SK-N-SH treated with all-trans-retinoic acid at 6 μM for 48 hours (cell line): Measurements from ENCODE around the gene PAMR1.

Experiments used
- ATAC-seq: fragments of 200-7000 bp; cut with Tn5 transposase; 3 replicates; pipeline ENCODE4 v1.9.1; 2020; ENCODE audit warnings: mild to moderate bottlenecking, moderate library complexity
- ARNTL ChIP-seq: fragments of 450-650 bp; formaldehyde crosslinking; IDR thresholded peaks from 2 replicates; pipeline ENCODE4 v1.5.0; 2020; ENCODE audit warnings: low read depth, mild to moderate bottlenecking, moderate library complexity, borderline replicate concordance
- BACH2 ChIP-seq: fragments of 250-450 bp; sonication (Bioruptor Pico); IDR thresholded peaks from 2 replicates; pipeline ENCODE4 v1.9.0; 2021; ENCODE audit warnings: mild to moderate bottlenecking, borderline replicate concordance
- CSDC2 ChIP-seq: fragments of 250-450 bp; sonication (Bioruptor Pico); IDR thresholded peaks from 2 replicates; pipeline ENCODE4 v1.5.0; 2020; ENCODE audit warnings: mild to moderate bottlenecking, moderate library complexity
- GLIS3 ChIP-seq: fragments of 250-450 bp; sonication (Bioruptor Pico); IDR thresholded peaks from 2 replicates; pipeline ENCODE4 v1.5.0; 2020; ENCODE audit warnings: mild to moderate bottlenecking, moderate library complexity
- ISL1 ChIP-seq: fragments of 250-450 bp; sonication (Bioruptor Pico); IDR thresholded peaks from 2 replicates; pipeline ENCODE4 v2.1.2; 2022; ENCODE audit warnings: mild to moderate bottlenecking, moderate library complexity
- OSR1 ChIP-seq: fragments of 250-450 bp; sonication (Bioruptor Pico); IDR thresholded peaks from 2 replicates; pipeline ENCODE4 v1.8.0; 2022; ENCODE audit warnings: moderate library complexity, mild to moderate bottlenecking, inconsistent platforms
- RARB ChIP-seq: fragments of 250-450 bp; sonication (Bioruptor Pico); IDR thresholded peaks from 2 replicates; pipeline ENCODE4 v1.8.0; 2021; ENCODE audit warnings: mild to moderate bottlenecking, moderate library complexity
- SNAI2 ChIP-seq: fragments of 250-450 bp; sonication (Bioruptor Pico); IDR thresholded peaks from 2 replicates; pipeline ENCODE4 v1.5.0; 2020; ENCODE audit warnings: mild to moderate bottlenecking, moderate library complexity
- TCF4 ChIP-seq: fragments of 250-450 bp; sonication (Bioruptor Pico); IDR thresholded peaks from 2 replicates; pipeline ENCODE4 v1.8.0; 2021; ENCODE audit warnings: mild to moderate bottlenecking, moderate library complexity, borderline replicate concordance
- ZC3H10 ChIP-seq: fragments of 250-450 bp; sonication (Bioruptor Pico); IDR thresholded peaks from 2 replicates; pipeline ENCODE4 v1.5.1; 2021; ENCODE audit warnings: mild to moderate bottlenecking, moderate library complexity
- ZFP3 ChIP-seq: fragments of 250-450 bp; sonication (Bioruptor Pico); IDR thresholded peaks from 2 replicates; pipeline ENCODE4 v1.5.0; 2020; ENCODE audit warnings: mild to moderate bottlenecking, moderate library complexity
- ZNF565 ChIP-seq: fragments of 450-650 bp; formaldehyde crosslinking; conservative IDR thresholded peaks from 2 replicates; pipeline ENCODE4 v1.5.0; 2020; ENCODE audit warnings: low read depth, mild to moderate bottlenecking, moderate library complexity
- ZNF70 ChIP-seq: fragments of 450-650 bp; formaldehyde crosslinking; IDR thresholded peaks from 2 replicates; pipeline ENCODE4 v1.5.0; 2020; ENCODE audit warnings: mild to moderate bottlenecking, moderate library complexity
- ZNF8 ChIP-seq: fragments of 450-650 bp; formaldehyde crosslinking; IDR thresholded peaks from 2 replicates; pipeline ENCODE4 v1.5.0; 2020; ENCODE audit warnings: mild to moderate bottlenecking, moderate library complexity
- TF ChIP-seq, protein P1 (sequence below): fragments of 250-450 bp; sonication (Bioruptor Pico); IDR thresholded peaks from 2 replicates; pipeline ENCODE4 v1.5.1; 2020; ENCODE audit warnings: low read depth, mild to moderate bottlenecking, moderate library complexity
- TF ChIP-seq, protein P2 (sequence below): fragments of 250-450 bp; sonication (Bioruptor Pico); IDR thresholded peaks from 2 replicates; pipeline ENCODE4 v1.8.0; 2020; ENCODE audit warnings: mild to moderate bottlenecking, moderate library complexity, borderline replicate concordance
- TF ChIP-seq, protein P3 (sequence below): fragments of 250-450 bp; sonication (Bioruptor Pico); IDR thresholded peaks from 2 replicates; pipeline ENCODE4 v1.8.0; 2021; ENCODE audit warnings: low read depth, mild to moderate bottlenecking, moderate library complexity, borderline replicate concordance
- TF ChIP-seq, protein P4 (sequence below): fragments of 250-450 bp; sonication (Bioruptor Pico); IDR thresholded peaks from 2 replicates; pipeline ENCODE4 v1.5.0; 2020; ENCODE audit warnings: mild to moderate bottlenecking, moderate library complexity

Gene PAMR1

DNA sequence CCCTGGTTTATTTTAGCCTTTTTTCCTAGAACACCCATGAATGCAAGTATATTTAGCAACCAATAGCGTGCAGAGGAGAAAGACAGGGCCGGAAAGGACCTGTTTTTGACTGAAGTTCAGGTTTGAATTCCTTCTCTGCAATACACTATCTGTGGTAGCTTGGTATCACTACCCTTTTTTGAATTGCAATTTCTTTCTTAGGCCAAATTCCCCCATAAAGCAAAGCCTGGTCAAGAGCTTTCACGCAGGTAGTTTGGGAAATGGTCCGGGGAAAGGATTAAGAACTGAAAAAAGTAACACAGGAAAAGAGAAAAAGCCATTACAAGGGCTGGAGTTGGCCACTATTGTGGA is 38.8 kb upstream of the PAMR1 start:
- no peak for ATAC-seq
- no peak for TF ChIP-seq CSDC2

DNA sequence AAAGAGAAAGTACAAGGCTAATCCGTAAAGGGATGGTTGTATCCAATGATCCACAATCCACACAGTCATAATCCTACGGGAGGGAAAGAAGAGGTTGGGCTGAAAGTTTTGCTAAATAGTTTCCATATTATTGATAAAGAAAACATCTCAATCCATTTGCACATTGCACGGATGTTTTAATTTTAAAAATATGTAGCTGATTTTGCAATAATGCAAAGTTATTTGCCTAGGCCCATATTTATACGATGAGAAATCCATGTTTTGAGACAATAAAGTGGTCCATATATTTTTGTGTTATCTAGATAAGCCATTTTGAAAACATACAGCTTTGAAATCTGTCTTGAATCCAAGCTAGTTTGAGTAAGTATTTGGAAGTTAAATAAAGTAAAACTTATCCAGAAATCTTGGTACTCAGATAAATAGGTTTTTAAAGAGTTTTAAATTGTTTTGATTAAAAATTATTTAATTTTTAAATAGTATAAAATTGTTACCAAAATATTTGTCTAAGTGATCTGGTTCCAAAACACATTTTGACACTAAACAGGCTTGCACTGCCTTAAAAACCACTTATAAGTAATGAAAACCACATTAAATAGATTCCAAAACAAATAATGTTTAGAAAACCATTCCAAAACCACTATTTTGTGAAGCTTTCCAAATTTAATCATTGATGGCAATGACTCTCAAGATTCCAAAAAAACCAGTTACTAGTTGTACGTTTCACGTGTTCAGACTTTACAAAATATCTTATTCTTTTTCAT is 38.2 kb upstream of the PAMR1 start:
- ATAC-seq: no peak
- no peak for TF ChIP-seq ZNF8 (CRISPR knock-in tag)
- TF ChIP-seq TCF4 (CRISPR knock-in tag): 0 out of 2 replicates have a peak, but pooled peaks have one; percentile 25
- 0 out of 2 replicates have a peak, but pooled peaks have one; percentile 16 for TF ChIP-seq ZNF70
- peak; percentile 91 for TF ChIP-seq ISL1 (CRISPR knock-in tag)

DNA sequence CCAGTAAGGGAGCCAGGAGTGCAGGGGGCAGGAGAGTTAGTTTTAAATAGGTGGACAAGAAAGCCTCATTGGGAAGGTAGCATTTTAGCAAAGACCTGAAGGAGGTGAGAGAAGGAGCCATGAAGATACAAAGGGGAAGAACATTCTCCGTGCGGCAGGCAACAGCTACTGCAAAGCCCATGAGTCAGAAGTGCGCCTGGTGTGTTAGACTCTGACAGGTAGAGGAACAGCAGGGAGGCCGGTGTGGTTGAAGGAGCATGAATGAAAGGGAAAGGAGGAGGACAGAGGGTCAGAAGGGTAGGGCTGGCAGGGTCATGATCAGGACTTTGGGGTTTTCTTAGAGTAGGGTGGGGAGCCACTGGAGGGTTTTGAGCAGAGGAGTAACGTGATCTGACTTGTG is 34.5 kb upstream of the PAMR1 start:
- no peak for ATAC-seq

DNA sequence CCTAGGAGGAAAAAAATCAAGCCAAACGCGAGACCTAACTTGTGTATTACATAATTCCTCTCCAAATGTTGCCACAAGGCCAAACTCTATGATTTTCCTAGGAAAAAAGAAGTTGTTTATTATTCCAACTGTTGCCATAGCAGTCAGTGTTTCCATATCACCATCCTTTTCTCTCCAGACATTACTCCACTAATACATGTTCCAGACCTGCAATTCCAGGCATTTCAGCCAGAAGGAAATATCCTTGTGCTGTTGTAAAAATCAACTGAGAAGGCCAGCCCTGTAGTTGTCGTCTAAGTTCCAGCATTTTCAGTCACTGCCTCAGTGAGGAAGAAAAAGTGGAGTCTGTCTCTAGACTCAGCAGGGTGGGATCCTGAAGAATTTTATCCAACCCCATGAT is 33.1 kb upstream of the PAMR1 start:
- ATAC-seq: no peak
- TF ChIP-seq, protein P1, sequence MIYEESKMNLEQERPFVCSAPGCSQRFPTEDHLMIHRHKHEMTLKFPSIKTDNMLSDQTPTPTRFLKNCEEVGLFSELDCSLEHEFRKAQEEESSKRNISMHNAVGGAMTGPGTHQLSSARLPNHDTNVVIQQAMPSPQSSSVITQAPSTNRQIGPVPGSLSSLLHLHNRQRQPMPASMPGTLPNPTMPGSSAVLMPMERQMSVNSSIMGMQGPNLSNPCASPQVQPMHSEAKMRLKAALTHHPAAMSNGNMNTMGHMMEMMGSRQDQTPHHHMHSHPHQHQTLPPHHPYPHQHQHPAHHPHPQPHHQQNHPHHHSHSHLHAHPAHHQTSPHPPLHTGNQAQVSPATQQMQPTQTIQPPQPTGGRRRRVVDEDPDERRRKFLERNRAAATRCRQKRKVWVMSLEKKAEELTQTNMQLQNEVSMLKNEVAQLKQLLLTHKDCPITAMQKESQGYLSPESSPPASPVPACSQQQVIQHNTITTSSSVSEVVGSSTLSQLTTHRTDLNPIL (CRISPR knock-in tag): no peak
- TF ChIP-seq OSR1 (CRISPR knock-in tag) (no peak), ZC3H10 (CRISPR knock-in tag) (no peak), TCF4 (CRISPR knock-in tag) (no peak), BACH2 (CRISPR knock-in tag) (no peak), CSDC2 (no peak), ZNF8 (CRISPR knock-in tag) (no peak), ARNTL (no peak), SNAI2 (CRISPR knock-in tag) (no peak), ZNF70 (no peak)
- TF ChIP-seq, protein P2, sequence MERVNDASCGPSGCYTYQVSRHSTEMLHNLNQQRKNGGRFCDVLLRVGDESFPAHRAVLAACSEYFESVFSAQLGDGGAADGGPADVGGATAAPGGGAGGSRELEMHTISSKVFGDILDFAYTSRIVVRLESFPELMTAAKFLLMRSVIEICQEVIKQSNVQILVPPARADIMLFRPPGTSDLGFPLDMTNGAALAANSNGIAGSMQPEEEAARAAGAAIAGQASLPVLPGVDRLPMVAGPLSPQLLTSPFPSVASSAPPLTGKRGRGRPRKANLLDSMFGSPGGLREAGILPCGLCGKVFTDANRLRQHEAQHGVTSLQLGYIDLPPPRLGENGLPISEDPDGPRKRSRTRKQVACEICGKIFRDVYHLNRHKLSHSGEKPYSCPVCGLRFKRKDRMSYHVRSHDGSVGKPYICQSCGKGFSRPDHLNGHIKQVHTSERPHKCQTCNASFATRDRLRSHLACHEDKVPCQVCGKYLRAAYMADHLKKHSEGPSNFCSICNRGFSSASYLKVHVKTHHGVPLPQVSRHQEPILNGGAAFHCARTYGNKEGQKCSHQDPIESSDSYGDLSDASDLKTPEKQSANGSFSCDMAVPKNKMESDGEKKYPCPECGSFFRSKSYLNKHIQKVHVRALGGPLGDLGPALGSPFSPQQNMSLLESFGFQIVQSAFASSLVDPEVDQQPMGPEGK: no peak

More for the DNA sequence above, 34.5 kb upstream of the PAMR1 start:
- TF ChIP-seq ZNF70: no peak
- TF ChIP-seq, protein P3, sequence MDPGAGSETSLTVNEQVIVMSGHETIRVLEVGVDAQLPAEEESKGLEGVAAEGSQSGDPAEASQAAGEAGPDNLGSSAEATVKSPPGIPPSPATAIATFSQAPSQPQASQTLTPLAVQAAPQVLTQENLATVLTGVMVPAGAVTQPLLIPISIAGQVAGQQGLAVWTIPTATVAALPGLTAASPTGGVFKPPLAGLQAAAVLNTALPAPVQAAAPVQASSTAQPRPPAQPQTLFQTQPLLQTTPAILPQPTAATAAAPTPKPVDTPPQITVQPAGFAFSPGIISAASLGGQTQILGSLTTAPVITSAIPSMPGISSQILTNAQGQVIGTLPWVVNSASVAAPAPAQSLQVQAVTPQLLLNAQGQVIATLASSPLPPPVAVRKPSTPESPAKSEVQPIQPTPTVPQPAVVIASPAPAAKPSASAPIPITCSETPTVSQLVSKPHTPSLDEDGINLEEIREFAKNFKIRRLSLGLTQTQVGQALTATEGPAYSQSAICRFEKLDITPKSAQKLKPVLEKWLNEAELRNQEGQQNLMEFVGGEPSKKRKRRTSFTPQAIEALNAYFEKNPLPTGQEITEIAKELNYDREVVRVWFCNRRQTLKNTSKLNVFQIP (CRISPR knock-in tag): no peak
- TF ChIP-seq SNAI2 (CRISPR knock-in tag): no peak
- no peak for TF ChIP-seq ZC3H10 (CRISPR knock-in tag)
- no peak for TF ChIP-seq ARNTL
- no peak for TF ChIP-seq GLIS3
- no peak for TF ChIP-seq CSDC2
- TF ChIP-seq RARB: no peak

DNA sequence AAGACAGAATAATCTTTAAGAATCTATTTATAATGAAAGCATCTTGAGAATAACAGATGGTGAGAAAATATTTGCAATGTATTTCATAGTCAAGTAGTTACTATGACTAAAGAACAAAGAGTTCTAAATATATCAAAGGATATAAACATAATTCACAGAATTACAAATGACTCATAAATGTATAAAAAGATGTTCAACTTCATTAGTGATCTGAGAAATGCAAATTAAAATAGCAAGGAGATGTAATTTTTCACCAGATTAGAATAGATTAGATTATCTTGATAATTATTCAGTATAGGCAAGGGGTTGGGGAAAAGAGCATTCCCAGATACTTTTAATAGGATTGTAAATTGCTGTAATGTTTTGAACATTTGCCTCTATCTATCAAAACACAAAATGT is 30.1 kb upstream of the PAMR1 start:
- no peak for TF ChIP-seq ZNF565
- TF ChIP-seq CSDC2: no peak
- peak; percentile 64 for TF ChIP-seq ISL1 (CRISPR knock-in tag)
- no peak for ATAC-seq

DNA sequence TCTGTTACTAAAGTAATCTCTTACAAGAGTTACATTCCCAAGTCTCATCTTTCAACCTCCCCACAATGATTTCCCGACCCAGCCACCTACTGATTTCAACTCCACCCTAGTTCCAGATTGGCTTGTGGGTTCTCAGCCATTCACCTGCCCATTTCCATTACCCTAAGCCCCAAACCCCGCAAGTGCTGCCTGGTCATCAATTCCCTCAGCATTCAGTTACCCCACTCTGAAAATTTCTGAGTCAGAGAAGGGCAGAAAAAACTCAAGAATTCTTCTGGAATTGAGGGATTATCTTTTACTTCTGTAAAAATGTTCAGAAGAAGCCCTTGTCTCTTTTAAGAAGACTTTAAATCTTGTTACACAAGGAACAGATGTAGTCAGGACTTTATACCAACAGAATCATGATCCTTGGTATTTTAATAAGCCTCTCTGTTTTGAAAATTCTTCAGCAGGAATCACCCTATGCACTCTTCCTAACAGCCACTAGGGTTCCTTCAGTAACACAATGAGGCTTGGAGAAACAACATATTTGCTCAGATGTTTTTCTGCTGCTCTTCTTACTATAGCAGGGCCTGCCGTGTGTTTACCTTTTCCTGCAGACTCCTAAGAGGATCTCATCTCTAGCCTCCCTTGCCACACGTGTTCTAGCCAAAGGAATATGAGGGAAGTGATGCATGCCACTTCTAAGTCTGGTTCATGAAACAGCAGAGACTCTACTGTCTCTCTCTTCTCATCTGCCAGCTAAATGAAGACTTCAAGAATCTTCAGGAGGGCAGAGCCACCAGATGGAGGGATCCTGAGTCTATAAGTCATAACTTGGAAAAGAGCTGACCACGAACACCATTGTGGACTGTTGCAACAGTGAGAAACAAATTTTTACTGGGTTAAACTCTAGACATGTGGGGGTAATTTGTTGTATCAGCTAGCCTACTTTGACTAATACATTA is 29.3 kb upstream of the PAMR1 start:
- TF ChIP-seq ZNF565 (no peak), ZFP3 (CRISPR knock-in tag) (no peak), TCF4 (CRISPR knock-in tag) (no peak), ZNF70 (no peak), ZC3H10 (CRISPR knock-in tag) (no peak)
- TF ChIP-seq, protein P2: no peak
- TF ChIP-seq, protein P3 (CRISPR knock-in tag): no peak
- TF ChIP-seq, protein P4, sequence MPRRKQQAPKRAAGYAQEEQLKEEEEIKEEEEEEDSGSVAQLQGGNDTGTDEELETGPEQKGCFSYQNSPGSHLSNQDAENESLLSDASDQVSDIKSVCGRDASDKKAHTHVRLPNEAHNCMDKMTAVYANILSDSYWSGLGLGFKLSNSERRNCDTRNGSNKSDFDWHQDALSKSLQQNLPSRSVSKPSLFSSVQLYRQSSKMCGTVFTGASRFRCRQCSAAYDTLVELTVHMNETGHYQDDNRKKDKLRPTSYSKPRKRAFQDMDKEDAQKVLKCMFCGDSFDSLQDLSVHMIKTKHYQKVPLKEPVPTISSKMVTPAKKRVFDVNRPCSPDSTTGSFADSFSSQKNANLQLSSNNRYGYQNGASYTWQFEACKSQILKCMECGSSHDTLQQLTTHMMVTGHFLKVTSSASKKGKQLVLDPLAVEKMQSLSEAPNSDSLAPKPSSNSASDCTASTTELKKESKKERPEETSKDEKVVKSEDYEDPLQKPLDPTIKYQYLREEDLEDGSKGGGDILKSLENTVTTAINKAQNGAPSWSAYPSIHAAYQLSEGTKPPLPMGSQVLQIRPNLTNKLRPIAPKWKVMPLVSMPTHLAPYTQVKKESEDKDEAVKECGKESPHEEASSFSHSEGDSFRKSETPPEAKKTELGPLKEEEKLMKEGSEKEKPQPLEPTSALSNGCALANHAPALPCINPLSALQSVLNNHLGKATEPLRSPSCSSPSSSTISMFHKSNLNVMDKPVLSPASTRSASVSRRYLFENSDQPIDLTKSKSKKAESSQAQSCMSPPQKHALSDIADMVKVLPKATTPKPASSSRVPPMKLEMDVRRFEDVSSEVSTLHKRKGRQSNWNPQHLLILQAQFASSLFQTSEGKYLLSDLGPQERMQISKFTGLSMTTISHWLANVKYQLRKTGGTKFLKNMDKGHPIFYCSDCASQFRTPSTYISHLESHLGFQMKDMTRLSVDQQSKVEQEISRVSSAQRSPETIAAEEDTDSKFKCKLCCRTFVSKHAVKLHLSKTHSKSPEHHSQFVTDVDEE (CRISPR knock-in tag): no peak
- peak; percentile 57 for ATAC-seq
